Right lobe of liver (tissue), 6 donors: ENCODE results near the gene CCDC183. TPM values are rescaled to one million over a fixed set of nuclear protein-coding genes. Genes with fewer than 3 reads are reported as not detected.
A peak's percentile ranks its signal among the peaks of the same experiment; 100 is the strongest.

Experiments
- ATAC-seq, 4 donors: fragments of 200-7000 bp; cut with Tn5 transposase; one replicate each; pipeline ENCODE4 v1.9.1; 2020; ENCODE audit warnings: mild to moderate bottlenecking in 4 of 4, moderate library complexity in 4 of 4
- DNase-seq, 3 donors: peaks; one replicate each; pipeline ENCODE4 v3.0.0-alpha.2; 2020
- H3K27ac ChIP-seq, 3 donors: fragments of 200-600 bp; one replicate each; pipeline ENCODE4 v1.8.0; 2022
- H3K27me3 ChIP-seq, 2 donors: fragments of 200-600 bp; one replicate each; pipeline ENCODE4 v1.8.0; 2022
- H3K36me3 ChIP-seq, 4 donors: fragments of 200-600 bp; sonication (generic) in 1 of 4; one replicate each; pipeline versions ENCODE4 v1.5.1 to v1.8.0; 2017 to 2022; ENCODE audit warnings: control low read depth in 1 of 4
- H3K4me1 ChIP-seq, 4 donors: fragments of 200-600 bp; sonication (generic) in 1 of 4; one replicate each; pipeline versions ENCODE4 v1.5.1 to v1.8.0; 2017 to 2022; ENCODE audit warnings: control low read depth in 1 of 4
- H3K4me3 ChIP-seq, 3 donors: fragments of 200-600 bp; one replicate each; pipeline ENCODE4 v1.8.0; 2022
- H3K9me3 ChIP-seq, 4 donors: fragments of 200-600 bp; sonication (generic) in 1 of 4; one replicate each; pipeline versions ENCODE4 v1.5.1 to v1.8.0; 2017 to 2022; ENCODE audit warnings: control low read depth in 1 of 4
- CTCF ChIP-seq, 4 donors: fragments of 200-600 bp in 3 of 4; fragments of 450-650 bp in 1 of 4; IDR thresholded peaks; one replicate each; pipeline versions ENCODE4 v1.5.1 to v1.8.0; 2016 to 2022; ENCODE audit warnings: antibody characterized with exemption in 4 of 4, mild to moderate bottlenecking in 2 of 4
- POLR2A ChIP-seq: fragments of 450-650 bp; IDR thresholded peaks from one replicate; pipeline ENCODE4 v1.6.1; 2017; ENCODE audit warnings: antibody characterized with exemption, mild to moderate bottlenecking
- WGBS: methylation state at CpG from one replicate; pipeline ENCODE4 v1.1.6; 2018; ENCODE audit warnings: low coverage, low lambda C conversion rate; ENCODE audit not compliant: insufficient coverage; ENCODE audit errors: missing lambda C conversion rate; 5-methylcytosine and 5-hydroxymethylcytosine counted together
- intact Hi-C, 2 donors: fragments of 100-400 bp; cut with DNase I; formaldehyde crosslinking; loops; one replicate each; pipeline versions ENCODE4 v1.11.2 to v1.14.1; 2022
- total RNA-seq, 6 experiments: library from RNA; depleted of rRNA in 2 of 6; stranded (reverse); fragments of >200 nt in 2 of 6; fragmentation: NEBNext Ultra II Directional in 3 of 6; extraction: Animal tissue kit (Norgen Biotek cat#: 25700) in 3 of 6; gene quantifications; one replicate each; pipeline versions ENCODE4 v1.1.0 to v1.2.4, GENCODE V29; 2016 to 2023
- donor health status: DM: no; HTN: yes; CAD: no.
- donor health status: DM: no; HTN: no; CAD: no.
- donor health status: DM: no; HTN: no; CAD: no.
- donor health status: DM: no; HTN: yes; CAD: no.
- donor health status: DM: no; HTN: yes; CAD: no.

The CCDC183 gene
- total RNA-seq, 6 experiments from 2014 or later = 0.43 to 1.2 (median 0.74) TPM; not detected in 1

GRCh38 chr9:136777359-136777758 is 18.8 kb upstream of the CCDC183 start:
- H3K4me3 ChIP-seq = no peak overlapping the region
- no peaks in the 10 kb centered on the region for H3K9me3 ChIP-seq
- no peaks in the 10 kb centered on the region for H3K36me3 ChIP-seq
- no peaks in the 10 kb centered on the region for H3K4me1 ChIP-seq
- DNase-seq = no peak
- H3K27ac ChIP-seq = no peak overlapping the region
- intact Hi-C loops = loop anchor here in 1 of 2 donors (10.0 kb wide), 1 partner anchor 257 kb away; the partner anchor contains the start of gene FUT7
- ATAC-seq = no peak
- WGBS = 44% methylated on average over 6 of the region's 14 CpGs
- H3K27me3 ChIP-seq = no peaks in the 10 kb centered on the region
- TF ChIP-seq CTCF (IDR thresholded peaks at IDR 0.05) (no peak), POLR2A (no peak)

- WGBS = 91% methylated on average over 4 of the region's 5 CpGs
- no peak for ATAC-seq
- Histone ChIP-seq H3K27ac (no peak overlapping the region), H3K9me3 (no peaks in the 10 kb centered on the region), H3K36me3 (no peaks in the 10 kb centered on the region), H3K4me3 (no peak overlapping the region), H3K27me3 (no peaks in the 10 kb centered on the region), H3K4me1 (no peaks in the 10 kb centered on the region)
- no peak for DNase-seq
- no peak for TF ChIP-seq CTCF (IDR thresholded peaks at IDR 0.05)
- TF ChIP-seq POLR2A = no peak
- intact Hi-C loops = loop anchor here in 1 of 2 donors (10.0 kb wide), 1 partner anchor 255 kb away; the partner anchor contains the start of gene FUT7
These were observed 16.3 kb upstream of the CCDC183 start for GRCh38 chr9:136779808-136780207.

GRCh38 chr9:136782452-136782851 is 13.7 kb upstream of the CCDC183 start:
- Histone ChIP-seq H3K4me3 (no peak overlapping the region), H3K36me3 (no peaks in the 10 kb centered on the region), H3K27ac (no peak overlapping the region), H3K4me1 (peaks cover 0 to 14% (median 7%) of the 10 kb centered on the region in 4 donors), H3K27me3 (no peaks in the 10 kb centered on the region), H3K9me3 (no peaks in the 10 kb centered on the region)
- no peak for ATAC-seq
- intact Hi-C loops = no loop called here
- 90% methylated on average over 3 of the region's 3 CpGs for WGBS
- TF ChIP-seq POLR2A = no peak
- no peak for TF ChIP-seq CTCF (IDR thresholded peaks at IDR 0.05)
- DNase-seq = no peak

- no peaks in the 10 kb centered on the region for H3K9me3 ChIP-seq
- no peak overlapping the region for H3K27ac ChIP-seq
- no peaks in the 10 kb centered on the region for H3K27me3 ChIP-seq
- intact Hi-C loops = no loop called here
- no peak for DNase-seq
- ATAC-seq = no peak
- no peaks in the 10 kb centered on the region for H3K36me3 ChIP-seq
- WGBS = 46% methylated on average over 9 of the region's 9 CpGs
- H3K4me3 ChIP-seq = no peak overlapping the region
- no peak for TF ChIP-seq POLR2A
- TF ChIP-seq CTCF (IDR thresholded peaks at IDR 0.05) = peak; percentile 31 to 46 (median 44)
- H3K4me1 ChIP-seq = peaks cover 0 to 30% (median 8%) of the 10 kb centered on the region in 4 donors
These were observed 11.7 kb upstream of the CCDC183 start for GRCh38 chr9:136784249-136784996.
